IMR-90 (cell line): ENCODE results near the gene ALX4.

Experiments
- BHLHE40 ChIP-seq: fragments of 150-350 bp; IDR thresholded peaks from 2 replicates; pipeline ENCODE4 v1.6.1; 2016; ENCODE audit warnings: mild to moderate bottlenecking, low read depth, low read length
- CHD1 ChIP-seq: IDR thresholded peaks from 2 replicates; pipeline ENCODE4 v1.6.1; 2012; ENCODE audit warnings: low read depth, low read length, improper control_type of control experiment
- CTCF ChIP-seq: conservative IDR thresholded peaks from 2 replicates; pipeline ENCODE4 v1.5.1; 2012; ENCODE audit warnings: mild to moderate bottlenecking, low read depth, low read length, improper control_type of control experiment
- ELK1 ChIP-seq: fragments of 150-350 bp; IDR thresholded peaks from 2 replicates; pipeline ENCODE4 v1.6.1; 2016; ENCODE audit warnings: low read depth, mild to moderate bottlenecking, low read length, moderate library complexity, borderline replicate concordance

GRCh38 chr11:44274404-44274803 lies 35.5 kb downstream of the ALX4 start:
- TF ChIP-seq ELK1 (no peak), CHD1 (no peak), CTCF (no peak), BHLHE40 (no peak)
